Suppressor macrophage (primary cell): ENCODE results near the gene EEF1AKMT1.
A peak's percentile ranks its signal among the peaks of the same experiment; 100 is the strongest.
"Not testable (repeated sequence)": the region's sequence is repeated elsewhere in the genome, so short reads cannot be mapped to it uniquely, and the experiment has no call there.

Source experiments
- DNase-seq, 4 experiments: peaks; one replicate each; pipeline ENCODE4 v3.0.0-alpha.2; 2020 to 2022

EEF1AKMT1 gene

DNA sequence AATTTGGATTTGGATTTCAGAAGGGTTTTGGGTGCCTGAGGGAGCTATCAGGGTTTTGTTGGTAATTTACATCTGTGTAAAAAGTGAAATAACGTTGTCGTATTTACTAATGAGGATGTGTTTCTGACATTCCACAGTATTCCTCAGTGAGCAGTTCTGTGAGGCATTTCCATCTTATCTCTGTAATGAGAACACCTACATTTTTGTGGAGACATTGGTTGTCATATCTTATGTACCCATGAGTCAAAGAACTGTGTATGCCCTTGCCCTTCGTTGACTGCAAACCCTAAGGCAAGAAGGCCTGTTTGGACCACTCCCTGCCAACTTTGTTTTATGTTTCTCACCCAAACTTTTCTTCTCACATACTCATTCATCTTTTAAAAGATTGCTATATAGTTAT lies 84.5 kb downstream of the EEF1AKMT1 start:
- DNase-seq = no peak

GRCh38 chr13:20686863-20687579 lies 86.7 kb downstream of the EEF1AKMT1 start:
- DNase-seq = no peak

- no peak for DNase-seq
Measured at GRCh38 chr13:20686167-20686566, 87.6 kb downstream of the EEF1AKMT1 start.

DNA sequence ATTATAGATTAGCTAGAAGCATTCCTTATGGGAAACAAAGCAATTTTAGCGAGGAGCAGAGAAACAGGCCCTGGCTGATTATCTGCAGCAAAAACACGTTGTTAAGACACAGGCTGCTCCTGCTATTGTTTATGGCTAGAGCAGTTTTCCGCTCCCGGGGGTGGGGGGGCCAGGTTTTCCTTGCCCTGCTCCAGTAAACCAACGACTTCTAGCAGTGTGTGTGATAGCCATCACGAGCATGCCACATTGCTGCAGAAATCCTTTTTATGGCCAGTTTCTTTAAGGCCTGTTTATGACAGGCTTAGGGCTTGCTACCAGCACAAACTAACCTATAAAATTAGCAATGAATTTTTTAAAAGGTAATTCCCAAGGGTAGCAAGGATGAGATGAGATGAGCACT lies 88.7 kb downstream of the EEF1AKMT1 start:
- no peak for DNase-seq

GRCh38 chr13:20684546-20684945 lies 89.2 kb downstream of the EEF1AKMT1 start:
- peak in 3 of 4 experiments; percentile 14 to 57 (median 56) for DNase-seq

DNA sequence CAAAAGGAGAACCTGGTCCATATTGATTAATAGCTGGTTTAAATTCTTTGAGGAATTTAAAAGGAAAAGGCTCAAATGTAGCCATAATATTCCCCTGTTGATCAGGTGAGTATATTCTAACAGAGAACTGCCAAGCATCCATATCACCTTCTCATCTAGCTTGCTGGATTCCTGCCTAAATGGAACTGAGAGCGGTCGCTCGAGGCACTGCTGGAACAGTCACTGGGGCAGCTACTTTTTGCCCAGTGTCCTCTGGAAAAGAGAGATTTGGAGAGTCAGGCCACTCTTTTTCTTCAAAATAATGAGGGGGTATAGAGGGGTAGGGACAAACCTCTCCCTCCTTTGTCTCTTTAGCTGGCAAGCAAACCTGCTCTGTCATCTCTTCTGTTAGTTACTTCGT lies 89.7 kb downstream of the EEF1AKMT1 start:
- DNase-seq = no peak

- DNase-seq = no peak
Measured at GRCh38 chr13:20682061-20682460, 91.7 kb downstream of the EEF1AKMT1 start.

DNA sequence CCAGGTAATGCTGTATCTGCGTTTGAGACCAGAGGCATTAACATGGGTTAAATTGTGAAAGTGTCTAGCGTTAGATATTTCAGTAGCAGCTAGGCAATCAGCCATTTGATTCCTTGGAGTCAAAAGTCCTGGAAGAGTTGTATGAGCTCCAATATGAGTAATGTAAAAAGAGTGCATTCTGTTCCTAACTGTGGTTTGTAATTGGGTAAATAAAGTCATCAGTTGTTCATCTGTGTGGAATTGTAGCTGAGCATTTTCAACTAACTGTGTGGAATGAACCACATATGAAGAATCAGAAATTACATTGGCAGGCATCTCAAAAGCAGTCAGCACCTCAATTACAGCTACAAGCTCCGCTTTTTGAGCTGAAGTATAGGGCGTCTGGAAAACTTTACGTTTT lies 92.3 kb downstream of the EEF1AKMT1 start:
- DNase-seq = not testable (repeated sequence)

DNA sequence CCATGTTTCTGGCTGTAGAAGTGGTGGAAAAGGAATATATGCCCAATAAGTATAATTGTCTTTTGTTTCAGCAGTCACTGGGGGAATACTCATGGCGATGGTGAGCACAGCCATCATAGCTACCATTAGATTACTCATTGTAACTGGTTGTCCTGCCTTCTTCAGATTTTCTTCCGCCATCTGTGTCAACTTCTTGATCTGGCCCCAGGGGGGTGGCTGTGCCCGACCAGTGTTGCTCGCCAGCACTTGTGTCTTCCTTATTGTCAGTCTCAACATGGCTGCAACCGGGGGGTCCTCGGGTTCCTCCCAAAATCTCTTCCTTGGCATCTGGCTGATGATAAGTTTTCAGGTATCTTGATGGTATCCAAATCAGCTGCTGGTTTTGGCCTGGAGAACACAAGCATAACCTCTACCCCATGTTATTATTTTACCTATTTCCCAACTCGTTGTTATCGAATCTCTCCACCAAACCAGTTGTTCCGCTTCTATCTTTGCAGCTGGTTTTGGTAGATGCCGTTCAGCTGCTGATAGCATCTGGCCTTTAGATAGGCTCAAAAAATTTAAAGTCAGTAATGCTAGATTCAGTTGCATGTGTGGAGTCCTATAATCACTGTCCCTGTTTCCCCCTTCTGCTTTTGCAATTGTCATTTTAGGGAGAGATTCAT lies 93.2 kb downstream of the EEF1AKMT1 start:
- no peak for DNase-seq

DNA sequence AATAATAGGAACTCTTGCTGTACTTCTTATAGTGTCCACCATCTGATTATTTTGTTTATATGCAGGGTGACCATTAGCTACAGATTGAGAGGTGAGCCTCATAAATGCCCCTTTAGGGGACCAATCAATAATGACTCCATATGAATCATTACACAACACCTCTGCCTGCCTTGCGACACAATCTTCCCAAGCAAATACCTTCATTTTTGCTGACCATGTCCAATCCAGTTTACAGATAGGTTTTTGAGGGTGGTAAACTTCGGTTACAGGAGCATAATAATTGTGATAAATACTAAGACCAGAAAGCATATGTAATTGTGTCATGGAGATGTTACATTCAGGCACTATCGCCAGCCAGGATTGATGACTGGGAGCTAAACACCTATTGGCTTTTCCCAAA lies 93.9 kb downstream of the EEF1AKMT1 start:
- no peak for DNase-seq
